Measurements from ENCODE around the gene PEX3.

The PEX3 gene

DNA sequence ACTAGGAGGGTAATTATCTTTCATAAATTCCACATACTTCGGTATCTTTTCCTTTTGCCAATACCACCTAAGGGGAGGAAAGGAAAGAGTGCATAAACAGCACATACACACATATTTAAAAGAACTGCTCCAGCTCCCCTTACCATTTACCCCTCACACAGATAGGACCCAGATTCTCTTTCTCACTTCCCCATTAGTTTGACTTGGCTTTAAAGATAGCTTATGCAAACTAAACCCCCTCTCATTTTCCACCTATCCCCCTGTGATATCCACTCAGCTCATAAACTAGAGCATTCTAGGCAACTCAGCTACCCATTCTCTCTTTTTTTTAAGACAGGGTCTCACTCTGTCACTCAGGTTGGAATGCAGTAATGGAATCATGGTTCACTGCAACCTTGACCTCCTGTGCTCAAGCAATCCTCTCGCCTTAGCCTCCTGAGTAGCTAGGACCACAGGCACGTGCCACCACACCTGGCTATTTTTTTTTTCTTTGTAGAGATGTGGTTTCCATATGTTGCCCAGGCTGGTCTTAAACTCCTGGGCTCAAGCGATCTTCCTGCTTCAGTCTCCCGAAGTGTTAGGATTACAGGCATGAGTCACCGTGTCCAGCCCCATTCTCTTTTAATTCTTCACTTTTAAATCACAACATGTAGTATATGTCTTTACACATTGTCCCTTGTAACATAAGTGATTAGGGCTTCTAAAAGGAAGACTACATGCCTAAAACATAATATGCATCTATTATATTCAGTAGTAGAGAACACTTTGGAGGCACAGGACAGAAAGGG lies 56.9 kb downstream of the PEX3 start:
- TF ChIP-seq GATA2 (IDR thresholded peaks at IDR 0.05; ENCODE audit: low read depth, low read length) = no peak

DNA sequence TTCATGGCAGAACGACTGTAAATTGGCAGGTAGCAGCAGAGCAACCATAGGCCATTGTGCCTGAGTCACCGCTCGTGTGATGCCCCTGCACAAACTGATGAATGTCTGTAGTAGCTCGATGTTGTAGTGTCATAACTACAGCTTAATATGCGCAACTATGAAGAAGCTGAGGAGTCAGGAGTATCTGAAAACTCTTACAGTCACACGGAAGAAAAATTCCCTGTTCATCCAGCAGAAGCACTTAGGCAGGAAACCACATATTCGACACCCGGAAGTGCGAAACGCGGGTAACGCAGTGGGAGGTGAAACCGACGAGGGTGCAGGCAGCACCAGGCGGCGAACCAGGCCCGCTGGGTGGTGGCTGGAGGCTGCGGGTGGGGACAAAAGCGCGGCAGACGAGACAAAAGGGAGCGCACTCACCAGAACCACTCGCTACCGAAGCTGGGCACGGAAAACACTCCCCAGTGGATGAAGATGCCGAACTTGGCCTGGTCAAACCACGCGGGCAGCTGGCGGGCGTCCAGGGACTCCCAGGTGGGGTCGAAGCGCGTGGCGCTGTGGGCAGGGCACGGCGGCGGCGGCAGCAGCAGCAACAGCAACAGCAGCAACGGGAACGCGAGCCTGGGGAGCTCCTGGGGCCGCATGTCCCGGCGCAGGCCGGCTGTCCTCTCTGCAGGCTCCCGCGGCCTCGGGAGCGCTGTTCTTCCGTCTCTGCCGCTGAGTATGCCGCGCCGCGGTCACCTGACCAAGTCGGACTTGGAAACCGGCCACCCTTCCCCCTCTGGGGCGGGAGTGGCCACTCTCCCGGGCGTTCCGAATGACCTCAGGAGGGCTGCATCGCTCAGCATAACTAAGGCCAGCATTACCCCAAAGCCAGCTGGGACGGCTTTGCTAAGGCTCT lies 60.6 kb downstream of the PEX3 start, which contains the start of gene FUCA2:
Gene FUCA2 (minus strand): TSS at position 730 of the 901 bp plus-strand sequence. CDS start 86 bp downstream, at position 644.
- TF ChIP-seq GATA2 (IDR thresholded peaks at IDR 0.05; ENCODE audit: low read depth, low read length) (no peak), GATA3 (IDR thresholded peaks at IDR 0.05; ENCODE audit: low read depth, low read length) (no peak)

DNA sequence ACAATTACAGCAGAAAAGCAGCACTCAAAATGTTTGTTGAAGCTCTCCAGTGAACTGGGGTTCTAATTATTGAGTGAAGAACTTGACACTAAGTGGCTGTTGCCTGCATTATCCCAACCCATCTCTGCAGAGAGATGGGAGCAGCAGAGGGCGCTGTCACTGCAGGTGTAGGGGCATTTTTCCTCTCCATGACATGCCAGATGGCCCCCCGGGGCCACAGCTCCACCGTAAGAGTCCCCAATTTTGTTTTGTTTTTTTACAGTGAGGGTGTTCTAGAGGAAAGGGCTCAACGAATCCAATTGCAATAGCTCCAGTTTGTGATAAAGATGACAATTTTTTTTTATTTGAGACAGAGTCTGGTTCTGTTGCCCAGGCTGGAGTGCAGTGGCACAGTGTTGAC lies 62.8 kb downstream of the PEX3 start:
- TF ChIP-seq GATA2 (IDR thresholded peaks at IDR 0.05; ENCODE audit: low read depth, low read length) (no peak), GATA3 (IDR thresholded peaks at IDR 0.05; ENCODE audit: low read depth, low read length) (no peak)

DNA sequence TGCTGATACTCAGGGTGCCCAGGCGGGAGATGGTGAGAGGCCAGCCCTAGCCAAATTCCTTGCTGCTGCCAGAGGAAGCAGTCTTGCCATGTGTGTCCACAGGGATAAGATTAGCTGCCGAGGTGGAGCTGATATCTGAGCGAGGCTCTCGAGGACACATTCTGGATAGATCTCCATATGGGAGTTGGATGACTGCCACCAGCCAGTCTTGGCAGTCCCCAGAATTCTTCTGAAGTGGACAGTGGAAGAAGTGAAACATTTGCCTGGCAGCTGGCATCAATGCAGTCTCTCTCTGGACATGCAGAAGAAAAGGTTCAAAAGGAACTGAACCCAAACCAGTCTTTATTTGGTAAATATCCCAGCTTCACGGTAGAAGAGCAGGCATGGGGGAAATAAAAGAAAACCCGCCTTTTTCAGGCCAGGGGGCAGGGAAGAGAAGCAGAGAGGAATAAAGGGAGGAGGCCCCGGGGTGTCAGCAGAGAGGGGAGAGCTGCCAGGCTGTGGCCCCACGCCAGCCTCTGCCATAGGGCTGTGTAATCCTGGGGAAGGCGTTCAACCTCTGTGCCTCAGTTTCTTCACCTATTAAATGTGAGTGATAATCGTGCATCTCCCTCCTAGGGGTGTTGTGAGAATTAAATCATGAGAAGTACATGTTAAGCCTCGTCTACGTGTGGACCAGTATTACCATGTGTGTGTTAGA lies 64.6 kb downstream of the PEX3 start:
- TF ChIP-seq GATA3 (IDR thresholded peaks at IDR 0.05; ENCODE audit: low read depth, low read length) = no peak
- TF ChIP-seq GATA2 (IDR thresholded peaks at IDR 0.05; ENCODE audit: low read depth, low read length) = no peak

DNA sequence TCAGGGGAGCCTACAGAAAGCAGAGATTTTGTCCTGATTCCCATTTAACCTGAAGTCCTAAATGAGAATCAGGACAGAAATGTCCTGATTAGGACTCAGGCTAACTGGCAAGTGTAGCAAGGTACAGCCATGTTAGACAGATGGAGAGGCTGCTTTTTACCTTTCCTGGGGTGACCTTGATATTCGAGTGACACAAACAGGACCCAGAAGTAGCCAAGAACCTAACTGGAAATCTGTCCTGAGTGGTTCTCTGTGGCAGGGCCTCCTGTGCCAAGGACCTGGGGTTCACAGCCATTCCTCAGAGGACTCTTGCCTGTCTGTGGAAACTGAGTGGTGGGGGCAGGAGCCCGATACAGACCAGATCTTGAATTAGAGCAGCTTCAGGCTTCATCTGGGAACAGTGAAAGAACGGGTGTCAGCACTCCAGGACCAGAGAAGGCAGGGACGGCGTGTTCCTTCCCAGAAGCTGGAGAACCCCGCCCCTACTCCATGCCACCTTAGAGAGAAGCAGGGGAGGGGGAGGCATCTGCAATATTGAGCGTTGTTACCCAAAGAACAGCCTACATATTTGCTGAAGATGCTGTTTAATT lies 65.3 kb downstream of the PEX3 start:
- TF ChIP-seq GATA2 (IDR thresholded peaks at IDR 0.05; ENCODE audit: low read depth, low read length) (no peak), GATA3 (IDR thresholded peaks at IDR 0.05; ENCODE audit: low read depth, low read length) (no peak)

DNA sequence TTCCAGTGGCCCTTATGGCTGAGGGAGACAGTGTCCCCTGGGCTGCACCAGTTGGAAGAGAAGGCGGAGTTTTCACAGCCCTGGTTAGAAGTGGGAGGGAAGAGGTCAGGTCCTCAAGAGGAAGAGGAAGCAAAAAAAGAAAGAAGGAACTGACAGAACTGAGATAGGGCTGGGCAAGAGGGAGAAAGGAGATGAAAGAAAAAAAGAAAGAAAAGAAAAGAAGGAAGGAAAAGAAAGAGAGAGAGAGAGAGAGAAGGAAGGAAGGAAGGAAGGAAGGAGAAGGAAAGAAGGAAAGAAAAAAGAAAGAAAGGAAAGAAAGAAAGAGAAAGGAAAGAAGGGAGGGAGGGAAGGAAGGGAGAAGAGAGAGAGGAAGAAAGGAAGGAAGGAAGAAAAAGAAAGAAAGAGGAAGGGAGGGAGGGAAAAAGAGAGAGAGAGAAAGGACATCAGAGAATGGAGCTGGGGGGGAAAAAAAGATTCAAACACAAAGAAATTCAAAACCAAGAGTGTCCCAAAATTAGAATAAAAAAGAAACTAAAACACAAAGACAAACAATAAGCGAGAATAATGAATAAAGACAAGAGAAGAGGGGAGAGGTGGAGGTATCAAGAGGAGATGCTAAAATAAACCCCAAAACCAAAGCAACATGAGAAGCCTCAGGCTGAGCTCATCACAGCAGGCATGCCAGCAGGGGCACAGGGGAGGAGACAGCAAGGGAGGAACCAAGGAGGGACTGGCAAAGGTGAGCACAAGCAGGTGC lies 66.3 kb downstream of the PEX3 start:
- TF ChIP-seq GATA3 (IDR thresholded peaks at IDR 0.05; ENCODE audit: low read depth, low read length) (no peak), GATA2 (IDR thresholded peaks at IDR 0.05; ENCODE audit: low read depth, low read length) (no peak)

DNA sequence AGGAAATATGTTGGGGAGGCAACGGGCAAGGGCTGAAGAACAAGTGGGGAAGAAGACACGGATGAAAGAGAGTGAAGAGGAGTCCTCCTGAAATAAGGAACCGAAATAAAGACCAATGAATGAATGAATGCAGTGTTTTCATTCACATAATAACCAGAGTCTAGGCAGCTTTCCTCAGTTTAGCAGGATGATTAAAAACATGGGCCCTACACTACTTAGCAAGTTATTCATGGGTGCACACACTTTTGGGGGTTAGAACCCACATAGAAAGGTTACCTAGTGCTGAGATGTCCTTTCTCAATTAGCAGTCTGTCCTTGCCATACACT lies 66.8 kb downstream of the PEX3 start:
- TF ChIP-seq GATA3 (IDR thresholded peaks at IDR 0.05; ENCODE audit: low read depth, low read length) (no peak), GATA2 (IDR thresholded peaks at IDR 0.05; ENCODE audit: low read depth, low read length) (no peak)

DNA sequence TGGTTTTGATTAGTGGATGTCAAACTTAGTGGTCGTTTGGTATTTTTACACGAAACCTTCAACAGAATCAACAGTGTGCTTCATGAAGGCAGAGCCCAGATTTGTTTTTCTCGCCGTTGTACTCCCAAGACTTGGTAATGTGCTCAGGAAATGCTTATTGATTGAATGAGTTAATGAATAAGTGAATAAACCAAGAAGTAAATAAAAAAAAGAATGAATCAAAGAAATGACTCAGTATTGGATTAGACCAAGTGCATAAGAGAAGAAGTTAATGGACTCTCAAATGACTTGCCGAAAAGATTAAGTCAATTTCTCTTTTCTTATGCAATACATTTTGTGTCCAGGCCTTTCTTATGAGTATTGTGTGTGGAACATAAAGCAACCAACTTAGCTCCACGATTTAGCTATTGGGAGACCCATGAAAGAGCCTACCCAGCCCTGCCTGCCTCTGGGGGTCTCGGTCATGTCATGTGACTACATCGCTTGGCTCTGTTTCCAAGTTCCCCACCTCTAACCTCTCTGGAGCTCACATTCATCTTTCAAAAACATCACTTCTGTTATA lies 71.5 kb downstream of the PEX3 start:
- TF ChIP-seq GATA2 (IDR thresholded peaks at IDR 0.05; ENCODE audit: low read depth, low read length) (no peak), GATA3 (IDR thresholded peaks at IDR 0.05; ENCODE audit: low read depth, low read length) (no peak)

DNA sequence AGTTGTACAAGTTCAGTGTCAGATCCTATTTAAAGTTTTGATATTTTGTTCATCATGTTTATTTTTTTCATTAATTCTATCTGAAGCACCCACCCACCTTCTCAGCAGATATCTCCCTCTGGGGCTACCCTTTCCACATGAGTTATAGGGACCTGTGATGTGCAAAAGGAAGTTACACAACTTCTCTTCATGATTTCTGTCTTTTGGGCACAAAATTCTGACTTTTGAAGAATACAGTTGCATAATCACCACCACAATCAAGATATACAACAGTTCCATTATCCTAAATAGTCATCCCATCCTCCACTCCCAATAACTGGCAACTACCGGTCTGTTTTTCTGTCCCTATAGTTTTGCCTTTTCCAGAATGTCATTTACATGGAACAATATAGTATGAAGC lies 74.8 kb downstream of the PEX3 start:
- no peak for TF ChIP-seq GATA3 (IDR thresholded peaks at IDR 0.05; ENCODE audit: low read depth, low read length)
- TF ChIP-seq GATA2 (IDR thresholded peaks at IDR 0.05; ENCODE audit: low read depth, low read length) = no peak

DNA sequence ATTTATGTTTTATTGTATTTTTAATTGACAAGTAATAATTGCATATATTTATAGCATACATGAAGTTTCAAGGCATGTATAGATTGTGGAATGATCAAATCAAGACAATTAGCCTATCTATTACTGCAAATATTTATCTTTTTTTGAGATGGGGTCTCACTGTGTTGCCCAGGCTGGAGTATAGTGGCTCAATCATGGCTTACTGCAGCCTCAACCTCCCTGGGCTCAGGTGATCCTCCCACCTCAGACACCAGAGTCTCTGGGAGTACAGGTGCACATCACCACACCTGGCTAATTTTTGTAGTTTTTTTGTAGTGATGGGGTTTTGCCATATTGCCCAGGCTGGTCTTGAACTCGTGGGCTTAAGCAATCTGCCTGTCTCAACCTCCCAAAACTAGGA lies 77.1 kb downstream of the PEX3 start:
- no peak for TF ChIP-seq GATA3 (IDR thresholded peaks at IDR 0.05; ENCODE audit: low read depth, low read length)
- TF ChIP-seq GATA2 (IDR thresholded peaks at IDR 0.05; ENCODE audit: low read depth, low read length) = no peak

DNA sequence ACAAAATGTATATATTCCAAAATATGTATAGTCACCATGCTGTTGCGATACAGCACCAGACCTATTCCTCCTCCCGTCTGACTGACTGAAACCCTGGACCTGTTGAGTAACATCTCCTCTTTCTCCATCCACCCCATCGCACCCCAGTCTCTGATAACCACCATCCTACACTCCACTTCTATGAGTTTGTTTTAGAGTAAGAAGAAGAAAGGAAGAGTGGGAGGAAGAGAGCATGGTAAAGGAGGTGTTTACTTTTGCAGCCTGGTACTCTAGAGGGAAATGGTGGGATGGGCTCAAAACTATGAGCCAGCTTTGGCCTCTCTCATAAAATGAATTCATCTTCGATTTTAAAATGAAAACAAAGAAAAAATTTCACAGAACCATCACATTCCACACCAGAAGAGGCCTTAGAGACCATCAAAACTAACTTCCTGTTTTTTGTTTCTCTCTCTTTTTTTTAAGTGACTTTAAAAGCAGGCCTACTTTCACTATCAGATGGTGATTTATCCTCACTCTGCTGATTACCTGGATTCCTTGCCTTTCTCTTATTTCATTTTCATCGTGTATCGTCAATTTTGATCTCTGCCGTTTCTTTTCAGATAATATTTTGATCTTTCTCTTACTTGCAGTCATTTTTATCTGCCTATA lies 77.7 kb downstream of the PEX3 start:
- no peak for TF ChIP-seq GATA2 (IDR thresholded peaks at IDR 0.05; ENCODE audit: low read depth, low read length)
- no peak for TF ChIP-seq GATA3 (IDR thresholded peaks at IDR 0.05; ENCODE audit: low read depth, low read length)

DNA sequence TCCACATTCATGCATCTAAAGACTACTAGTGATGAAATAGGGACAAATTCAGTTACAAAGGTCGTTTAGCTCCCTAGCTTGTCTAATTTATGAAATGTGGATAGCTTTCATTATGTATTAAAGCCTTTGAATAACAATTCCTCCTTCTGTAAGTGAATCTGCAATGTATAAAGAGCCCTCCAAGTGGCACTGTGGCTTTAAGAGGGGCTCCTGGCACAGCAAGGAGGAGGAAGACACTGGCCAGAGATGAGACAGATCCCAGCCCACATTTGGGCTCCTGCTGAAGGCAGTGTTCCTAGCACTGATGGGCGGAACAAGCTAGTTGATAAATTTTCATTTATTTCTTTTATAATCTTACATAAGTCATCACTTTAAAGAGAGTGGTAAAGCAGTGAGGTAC lies 78.5 kb downstream of the PEX3 start:
- TF ChIP-seq GATA3 (IDR thresholded peaks at IDR 0.05; ENCODE audit: low read depth, low read length) = no peak
- TF ChIP-seq GATA2 (IDR thresholded peaks at IDR 0.05; ENCODE audit: low read depth, low read length) = no peak
